GM12801 (cell line): ENCODE measurements around the gene SDC4.

ENCODE experiments used
- TF ChIP-seq, protein P1 (sequence below): IDR thresholded peaks from one replicate; pipeline ENCODE4 v1.5.1; 2011; ENCODE audit warnings: control low read depth; ENCODE audit not compliant: insufficient read length; ENCODE audit errors: extremely low read depth

The SDC4 gene

GRCh38 chr20:45320948-45321595 is 27.2 kb downstream of the SDC4 start:
- TF ChIP-seq, protein P1, sequence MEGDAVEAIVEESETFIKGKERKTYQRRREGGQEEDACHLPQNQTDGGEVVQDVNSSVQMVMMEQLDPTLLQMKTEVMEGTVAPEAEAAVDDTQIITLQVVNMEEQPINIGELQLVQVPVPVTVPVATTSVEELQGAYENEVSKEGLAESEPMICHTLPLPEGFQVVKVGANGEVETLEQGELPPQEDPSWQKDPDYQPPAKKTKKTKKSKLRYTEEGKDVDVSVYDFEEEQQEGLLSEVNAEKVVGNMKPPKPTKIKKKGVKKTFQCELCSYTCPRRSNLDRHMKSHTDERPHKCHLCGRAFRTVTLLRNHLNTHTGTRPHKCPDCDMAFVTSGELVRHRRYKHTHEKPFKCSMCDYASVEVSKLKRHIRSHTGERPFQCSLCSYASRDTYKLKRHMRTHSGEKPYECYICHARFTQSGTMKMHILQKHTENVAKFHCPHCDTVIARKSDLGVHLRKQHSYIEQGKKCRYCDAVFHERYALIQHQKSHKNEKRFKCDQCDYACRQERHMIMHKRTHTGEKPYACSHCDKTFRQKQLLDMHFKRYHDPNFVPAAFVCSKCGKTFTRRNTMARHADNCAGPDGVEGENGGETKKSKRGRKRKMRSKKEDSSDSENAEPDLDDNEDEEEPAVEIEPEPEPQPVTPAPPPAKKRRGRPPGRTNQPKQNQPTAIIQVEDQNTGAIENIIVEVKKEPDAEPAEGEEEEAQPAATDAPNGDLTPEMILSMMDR, result no peak

DNA sequence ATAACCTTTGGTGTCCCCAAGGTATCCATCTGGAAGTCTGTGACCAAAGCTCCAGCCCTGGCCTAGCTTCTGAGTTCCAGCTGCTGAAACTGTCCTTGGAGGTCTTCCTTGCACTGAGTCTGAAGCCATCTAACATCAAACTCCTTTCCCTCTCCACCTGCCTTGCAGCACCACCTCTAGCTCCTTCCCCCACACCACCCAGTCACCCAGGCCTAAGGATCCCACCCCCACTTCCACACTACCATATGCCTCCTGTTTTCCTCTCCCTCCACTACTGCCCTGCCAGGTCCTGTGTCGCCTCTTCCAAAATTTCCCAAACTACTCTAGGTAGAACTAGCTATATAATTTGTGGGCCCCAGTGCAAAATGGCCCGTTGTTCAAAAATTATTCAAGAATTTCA is 29.3 kb downstream of the SDC4 start:
- TF ChIP-seq, protein P1, result no peak

- TF ChIP-seq, protein P1, result no peak
Measured at GRCh38 chr20:45318386-45318939, 29.8 kb downstream of the SDC4 start.

- TF ChIP-seq, protein P1, result no peak
Measured at GRCh38 chr20:45317826-45318225, 30.4 kb downstream of the SDC4 start.

DNA sequence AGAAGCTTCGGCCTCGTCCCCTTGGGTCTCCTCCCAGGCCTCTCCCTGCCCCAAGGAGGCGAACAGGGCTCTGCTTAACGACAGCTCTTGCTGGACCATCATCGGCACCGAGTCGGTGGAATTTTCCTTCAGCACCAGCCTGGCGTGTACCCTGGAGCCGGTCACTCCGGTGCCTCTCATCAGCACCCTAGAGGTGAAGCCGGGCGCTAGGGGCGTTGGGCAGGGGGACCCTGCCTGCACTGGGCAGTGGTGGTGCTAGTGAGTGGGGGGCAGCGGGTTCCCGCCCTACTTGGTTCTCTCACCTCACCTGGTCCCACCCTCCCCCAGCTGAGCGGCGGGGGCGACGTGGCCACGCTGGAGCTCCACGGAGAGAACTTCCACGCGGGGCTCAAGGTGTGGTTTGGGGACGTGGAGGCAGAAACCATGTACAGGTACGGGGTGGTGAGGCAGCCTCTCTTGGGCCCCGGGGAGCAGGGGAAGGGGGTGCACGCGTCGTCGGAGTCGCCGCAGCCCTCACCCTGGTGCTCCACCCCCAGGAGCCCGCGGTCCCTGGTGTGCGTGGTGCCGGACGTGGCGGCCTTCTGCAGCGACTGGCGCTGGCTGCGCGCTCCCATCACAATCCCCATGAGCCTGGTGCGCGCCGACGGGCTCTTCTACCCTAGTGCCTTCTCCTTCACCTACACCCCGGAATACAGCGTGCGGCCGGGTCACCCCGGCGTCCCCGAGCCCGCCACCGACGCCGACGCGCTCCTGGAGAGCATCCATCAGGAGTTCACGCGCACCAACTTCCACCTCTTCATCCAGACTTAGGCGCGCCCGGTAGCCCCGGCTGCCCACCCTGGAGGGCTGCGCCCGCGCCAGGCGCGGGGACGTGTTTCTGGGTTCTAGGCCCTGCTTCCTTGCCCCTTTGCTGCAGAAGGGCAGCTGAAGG is 31.8 kb downstream of the SDC4 start:
- TF ChIP-seq, protein P1, result no peak

- TF ChIP-seq, protein P1, result no peak
Measured at GRCh38 chr20:45315672-45316071, 32.6 kb downstream of the SDC4 start.

- TF ChIP-seq, protein P1, result no peak
Measured at GRCh38 chr20:45313943-45314342, 34.3 kb downstream of the SDC4 start.
